Neural crest cell (in vitro differentiated cells): Measurements from ENCODE around the gene PACS1. TPM values are rescaled to one million over a fixed set of nuclear protein-coding genes. Genes with fewer than 3 reads are reported as not detected.
"Not testable (repeated sequence)": the region's sequence is repeated elsewhere in the genome, so short reads cannot be mapped to it uniquely, and the experiment has no call there.

Experiments
- DNase-seq: peaks from one replicate; pipeline ENCODE4 v3.0.0; 2021; ENCODE audit warnings: low read depth, mixed read lengths, low spot score
- H3K27ac Mint-ChIP-seq: one replicate; pipeline ENCODE4 v1.8.0; 2021; ENCODE audit warnings: mild to moderate bottlenecking, mixed read lengths; ENCODE audit not compliant: unreplicated experiment
- H3K27me3 Mint-ChIP-seq: 2 replicates; pipeline ENCODE4 v1.8.0; 2021; ENCODE audit warnings: low read depth, mild to moderate bottlenecking, mixed read lengths
- H3K36me3 Mint-ChIP-seq: 2 replicates; pipeline ENCODE4 v1.8.0; 2021; ENCODE audit warnings: low read depth, mild to moderate bottlenecking, mixed read lengths
- H3K4me1 Mint-ChIP-seq: 2 replicates; pipeline ENCODE4 v1.8.0; 2021; ENCODE audit warnings: mixed read lengths
- H3K4me3 Mint-ChIP-seq: one replicate; pipeline ENCODE4 v1.8.0; 2021; ENCODE audit warnings: mild to moderate bottlenecking, mixed read lengths
- H3K9me3 Mint-ChIP-seq: 2 replicates; pipeline ENCODE4 v1.8.0; 2021; ENCODE audit warnings: mixed read lengths
- CTCF ChIP-seq: fragments of 200-600 bp; sonication (generic); conservative IDR thresholded peaks from 2 replicates; pipeline ENCODE4 v1.5.0; 2021; ENCODE audit warnings: antibody characterized with exemption, mild to moderate bottlenecking
- total RNA-seq: library from RNA; stranded (reverse); gene quantifications from 2 replicates; pipeline ENCODE4 v1.2.1, GENCODE V29; 2021

Gene PACS1
- total RNA-seq, 1 donor from 2014 or later: 54.3 TPM

DNA sequence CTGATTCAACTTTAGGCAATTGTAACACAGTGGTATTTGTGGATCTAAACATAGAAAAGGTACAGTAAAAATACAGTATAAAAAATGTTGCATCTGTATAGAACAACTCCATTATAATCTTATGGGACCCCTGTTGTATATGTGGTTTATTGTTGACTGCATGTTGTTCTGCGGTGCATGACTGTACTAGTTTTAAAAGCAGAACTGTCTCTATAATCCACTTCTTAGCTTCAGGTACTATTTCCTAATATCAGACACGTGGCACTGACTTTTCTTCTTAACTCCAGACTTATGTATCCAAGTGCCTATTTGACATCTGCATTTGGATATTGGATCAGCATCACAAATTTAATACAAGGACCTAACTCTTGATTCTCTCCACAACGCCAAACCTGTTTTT lies 41.1 kb downstream of the PACS1 start:
- Mint-ChIP-seq H3K4me3 (no peak overlapping the region), H3K27me3 (no peaks in the 10 kb centered on the region), H3K36me3 (no peaks in the 10 kb centered on the region), H3K4me1 (peaks cover 26% of the 10 kb centered on the region), H3K27ac (no peak overlapping the region), H3K9me3 (no peaks in the 10 kb centered on the region)
- no peak for TF ChIP-seq CTCF
- no peak for DNase-seq

DNA sequence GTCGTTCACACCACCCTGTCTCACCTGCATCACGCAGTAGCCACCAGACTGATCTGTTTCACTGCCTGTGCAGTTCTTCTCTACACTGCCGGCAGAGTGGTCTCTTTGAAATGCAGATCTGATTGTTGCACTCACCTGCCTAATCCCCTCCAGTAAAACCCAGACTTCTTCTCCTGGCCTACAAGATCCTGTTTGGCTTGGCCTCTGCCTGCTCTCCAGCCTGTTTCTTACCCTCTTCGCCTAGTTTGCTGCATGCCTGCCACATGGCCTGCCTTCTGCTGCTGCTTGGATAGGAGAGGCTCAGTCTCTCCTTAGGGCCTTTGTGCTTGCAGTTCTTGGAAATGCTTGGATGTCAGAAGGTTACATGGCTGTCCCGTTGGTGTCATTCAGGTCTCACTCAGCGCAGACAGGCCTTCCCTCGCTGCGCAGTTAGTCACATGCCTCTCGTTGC lies 42.0 kb downstream of the PACS1 start:
- Mint-ChIP-seq H3K4me3 (no peak overlapping the region), H3K9me3 (no peaks in the 10 kb centered on the region), H3K27me3 (no peaks in the 10 kb centered on the region), H3K27ac (no peak overlapping the region), H3K36me3 (no peaks in the 10 kb centered on the region), H3K4me1 (peaks cover 30% of the 10 kb centered on the region)
- no peak for TF ChIP-seq CTCF
- no peak for DNase-seq

- H3K9me3 Mint-ChIP-seq: no peaks in the 10 kb centered on the region
- H3K27ac Mint-ChIP-seq: no peak overlapping the region
- H3K4me3 Mint-ChIP-seq: no peak overlapping the region
- no peaks in the 10 kb centered on the region for H3K36me3 Mint-ChIP-seq
- no peak for TF ChIP-seq CTCF
- no peak for DNase-seq
- no peaks in the 10 kb centered on the region for H3K27me3 Mint-ChIP-seq
- H3K4me1 Mint-ChIP-seq: peaks cover 26% of the 10 kb centered on the region
These were observed 42.8 kb downstream of the PACS1 start for GRCh38 chr11:66112601-66113499.

DNA sequence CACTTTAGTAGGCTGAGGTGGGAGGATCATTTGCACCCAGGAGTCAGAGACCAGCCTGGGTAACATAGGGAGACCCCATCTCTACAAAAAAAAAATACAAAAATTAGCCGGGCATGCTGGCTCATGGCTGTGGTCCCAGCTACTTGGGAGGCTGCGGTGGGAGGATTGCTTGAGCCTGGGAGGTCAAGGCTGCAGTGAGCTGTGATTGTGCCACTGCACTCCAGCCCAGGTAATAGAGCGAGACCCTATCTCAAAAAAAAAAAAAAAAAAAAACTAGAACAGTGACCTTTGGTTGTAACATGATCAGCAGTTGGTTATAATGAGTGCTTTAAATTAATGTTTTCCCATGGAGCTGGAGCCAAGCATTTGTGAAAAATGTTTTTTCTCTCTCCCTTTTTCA lies 44.9 kb downstream of the PACS1 start:
- H3K27ac Mint-ChIP-seq, H3K27me3 Mint-ChIP-seq, DNase-seq, H3K36me3 Mint-ChIP-seq, H3K4me3 Mint-ChIP-seq, H3K9me3 Mint-ChIP-seq: not testable (repeated sequence)
- H3K4me1 Mint-ChIP-seq: peaks cover 38% of the 10 kb centered on the region

GRCh38 chr11:66115638-66116301 lies 45.7 kb downstream of the PACS1 start:
- Mint-ChIP-seq H3K4me3 (no peak overlapping the region), H3K9me3 (no peaks in the 10 kb centered on the region), H3K4me1 (peaks cover 38% of the 10 kb centered on the region), H3K27me3 (no peaks in the 10 kb centered on the region), H3K27ac (no peak overlapping the region), H3K36me3 (no peaks in the 10 kb centered on the region)
- no peak for DNase-seq
- TF ChIP-seq CTCF: no peak
